MCF 10A (cell line): ENCODE results near the gene ODC1. TPM values are rescaled to one million over a fixed set of nuclear protein-coding genes. Genes with fewer than 3 reads are reported as not detected.

Experiments used
- BruUV-seq: library from RNA; stranded (reverse); fragments of 400-500 nt; replicated peaks from 2 replicates; lab custom pipeline; 2021; lab: Mats Ljungman, UMichigan
- CTCF ChIA-PET: fragments of 300-600 bp; sonication (Branson Sonifier 250); formaldehyde crosslinking; extraction: SDS; loops from one replicate; lab custom pipeline; 2021; ENCODE audit warnings: antibody characterized with exemption, inconsistent platforms; lab: Yijun Ruan, JAX
- POLR2A ChIA-PET: fragments of 300-600, 350-650 bp; sonication (Branson Sonifier 250); formaldehyde crosslinking; extraction: SDS; loops from one replicate; lab custom pipeline; 2020; ENCODE audit warnings: antibody characterized with exemption, inconsistent platforms; lab: Yijun Ruan, JAX
- DNase-seq: peaks from one replicate; pipeline ENCODE4 v3.0.0-alpha.2; 2018; ENCODE audit not compliant: unreplicated experiment
- H3K27ac Mint-ChIP-seq: one replicate; pipeline ENCODE4 v1.8.0; 2022; ENCODE audit warnings: mild to moderate bottlenecking, low read depth, mixed read lengths; ENCODE audit not compliant: unreplicated experiment
- H3K27me3 Mint-ChIP-seq: one replicate; pipeline ENCODE4 v1.8.0; 2022; ENCODE audit warnings: mixed read lengths; ENCODE audit not compliant: insufficient read depth, unreplicated experiment
- H3K36me3 Mint-ChIP-seq: one replicate; pipeline ENCODE4 v1.8.0; 2022; ENCODE audit warnings: mild to moderate bottlenecking, moderate library complexity, mixed read lengths; ENCODE audit not compliant: insufficient read depth, unreplicated experiment
- H3K4me1 Mint-ChIP-seq: one replicate; pipeline ENCODE4 v1.8.0; 2022; ENCODE audit warnings: mixed read lengths; ENCODE audit not compliant: insufficient read depth, unreplicated experiment
- H3K4me3 Mint-ChIP-seq: one replicate; pipeline ENCODE4 v1.8.0; 2022; ENCODE audit warnings: mild to moderate bottlenecking, moderate library complexity, mixed read lengths; ENCODE audit not compliant: unreplicated experiment
- H3K9me3 Mint-ChIP-seq: one replicate; pipeline ENCODE4 v1.8.0; 2022; ENCODE audit warnings: mixed read lengths; ENCODE audit not compliant: unreplicated experiment
- CTCF ChIP-seq: fragments of 200-600 bp; IDR thresholded peaks from one replicate; pipeline ENCODE4 v1.8.0; 2022; ENCODE audit warnings: antibody characterized with exemption, mild to moderate bottlenecking; ENCODE audit not compliant: unreplicated experiment
- intact Hi-C: fragments of 100-400 bp; cut with micrococcal nuclease; formaldehyde crosslinking; loops from 2 replicates; pipeline ENCODE4 v1.14.1; 2022
- total RNA-seq: library from RNA; stranded (reverse); gene quantifications from 2 replicates; pipeline ENCODE4 v1.2.3, GENCODE V29; 2022

The ODC1 gene
- total RNA-seq, 1 experiment from 2014 or later, result 341 TPM

- ChIA-PET CTCF (interaction anchor here (0.6 to 1.2 kb wide), 2 partner anchors 11 to 260 kb away, joined by 3 to 4 read pairs; no protein-coding TSS in a partner anchor), POLR2A (interaction anchor here (5.8 kb wide), 1 partner anchor 10 kb away, joined by 80 read pairs; no protein-coding TSS in a partner anchor)
- Mint-ChIP-seq H3K27me3 (no peaks in the 10 kb centered on the region), H3K4me3 (no peak overlapping the region), H3K36me3 (peaks cover 70% of the 10 kb centered on the region), H3K27ac (peak overlapping the region; percentile 71), H3K9me3 (no peaks in the 10 kb centered on the region), H3K4me1 (peaks cover 27% of the 10 kb centered on the region)
- no TSS peak for BruUV-seq
- no peak for TF ChIP-seq CTCF
- intact Hi-C loops, result no loop called here
- no peak for DNase-seq
Observed at GRCh38 chr2:10400978-10401951, 46.9 kb downstream of the ODC1 start.

GRCh38 chr2:10400568-10400977 lies 47.6 kb downstream of the ODC1 start:
- Mint-ChIP-seq H3K4me1 (peaks cover 22% of the 10 kb centered on the region), H3K27ac (peak overlapping the region; percentile 71), H3K36me3 (peaks cover 63% of the 10 kb centered on the region), H3K4me3 (no peak overlapping the region), H3K9me3 (no peaks in the 10 kb centered on the region), H3K27me3 (no peaks in the 10 kb centered on the region)
- intact Hi-C loops, result no loop called here
- no peak for TF ChIP-seq CTCF
- CTCF ChIA-PET, result no interaction called here
- no TSS peak for BruUV-seq
- DNase-seq, result no peak
- POLR2A ChIA-PET, result no interaction called here

- ChIA-PET CTCF (interaction anchor here (0.6 kb wide), 2 partner anchors 270 to 274 kb away, joined by 3 read pairs; no protein-coding TSS in a partner anchor), POLR2A (interaction anchor here (0.7 kb wide), 1 partner anchor 252 kb away, joined by 3 read pairs; no protein-coding TSS in a partner anchor)
- H3K4me3 Mint-ChIP-seq, result no peak overlapping the region
- no peaks in the 10 kb centered on the region for H3K27me3 Mint-ChIP-seq
- H3K36me3 Mint-ChIP-seq, result peaks cover 58% of the 10 kb centered on the region
- peak overlapping the region; percentile 71 for H3K27ac Mint-ChIP-seq
- intact Hi-C loops, result no loop called here
- TF ChIP-seq CTCF, result no peak
- H3K9me3 Mint-ChIP-seq, result no peaks in the 10 kb centered on the region
- H3K4me1 Mint-ChIP-seq, result peaks cover 21% of the 10 kb centered on the region
- DNase-seq, result no peak
- BruUV-seq, result no TSS peak
Observed at GRCh38 chr2:10400002-10400401, 48.1 kb downstream of the ODC1 start.

- Mint-ChIP-seq H3K9me3 (no peaks in the 10 kb centered on the region), H3K4me1 (peaks cover 14% of the 10 kb centered on the region), H3K27ac (no peak overlapping the region), H3K27me3 (no peaks in the 10 kb centered on the region), H3K4me3 (no peak overlapping the region), H3K36me3 (peaks cover 56% of the 10 kb centered on the region)
- ChIA-PET CTCF (interaction anchor here (0.6 kb wide), 3 partner anchors 270 to 1344 kb away, joined by 3 read pairs; no protein-coding TSS in a partner anchor), POLR2A (interaction anchor here (0.7 kb wide), 1 partner anchor 252 kb away, joined by 3 read pairs; no protein-coding TSS in a partner anchor)
- BruUV-seq, result no TSS peak
- TF ChIP-seq CTCF, result no peak
- no peak for DNase-seq
- intact Hi-C loops, result no loop called here
Observed at GRCh38 chr2:10399358-10399757, 48.8 kb downstream of the ODC1 start.
